Measurements from ENCODE around the gene CCDC73.

Gene CCDC73

GRCh38 chr11:32575070-32575469 is 219.4 kb downstream of the CCDC73 start:
- no peaks in the 10 kb centered on the region for H3K9me2 ChIP-seq (replicated peaks; ENCODE audit: control insufficient read depth, low read length)
- no peaks in the 10 kb centered on the region for H3K4me1 ChIP-seq (ENCODE audit: control insufficient read depth, low read length)
- H3K36me3 ChIP-seq (ENCODE audit: control insufficient read depth, low read length), result no peaks in the 10 kb centered on the region
- TF ChIP-seq EZH2phosphoT487 (IDR thresholded peaks at IDR 0.05; ENCODE audit: borderline replicate concordance, low read length), result no peak
- TF ChIP-seq CTCF (IDR thresholded peaks at IDR 0.05; ENCODE audit: low read depth, low read length, poor library complexity, severe bottlenecking), result no peak
- no peaks in the 10 kb centered on the region for H3K79me2 ChIP-seq (ENCODE audit: control insufficient read depth, low read length)
- no peaks in the 10 kb centered on the region for H4K20me1 ChIP-seq (ENCODE audit: control insufficient read depth, insufficient read depth, low read depth, low read length)
- H3K27me3 ChIP-seq (ENCODE audit: control insufficient read depth, low read length), result 0 out of 2 replicates have a peak, but pooled peaks cover 4% of the 10 kb centered on the region
- no peaks in the 10 kb centered on the region for H3F3A ChIP-seq (ENCODE audit: control insufficient read depth, insufficient read depth)
- no peak overlapping the region for H3K4me2 ChIP-seq (ENCODE audit: low read length)
- H3K4me3 ChIP-seq (ENCODE audit: low read length), result no peak overlapping the region
- H3K27ac ChIP-seq (ENCODE audit: low read depth, low read length), result no peak overlapping the region
- no peaks in the 10 kb centered on the region for H3K9me3 ChIP-seq (ENCODE audit: control insufficient read depth, insufficient read depth, low read length)

- H3K79me2 ChIP-seq (ENCODE audit: control insufficient read depth, low read length), result no peaks in the 10 kb centered on the region
- 0 out of 2 replicates have a peak, but pooled peaks cover 4% of the 10 kb centered on the region for H3K27me3 ChIP-seq (ENCODE audit: control insufficient read depth, low read length)
- no peaks in the 10 kb centered on the region for H3F3A ChIP-seq (ENCODE audit: control insufficient read depth, insufficient read depth)
- H4K20me1 ChIP-seq (ENCODE audit: control insufficient read depth, insufficient read depth, low read depth, low read length), result no peaks in the 10 kb centered on the region
- no peaks in the 10 kb centered on the region for H3K9me2 ChIP-seq (replicated peaks; ENCODE audit: control insufficient read depth, low read length)
- H3K4me1 ChIP-seq (ENCODE audit: control insufficient read depth, low read length), result no peaks in the 10 kb centered on the region
- H3K36me3 ChIP-seq (ENCODE audit: control insufficient read depth, low read length), result no peaks in the 10 kb centered on the region
- H3K4me2 ChIP-seq (ENCODE audit: low read length), result no peak overlapping the region
- no peaks in the 10 kb centered on the region for H3K9me3 ChIP-seq (ENCODE audit: control insufficient read depth, insufficient read depth, low read length)
- TF ChIP-seq EZH2phosphoT487 (IDR thresholded peaks at IDR 0.05; ENCODE audit: borderline replicate concordance, low read length) (no peak), CTCF (IDR thresholded peaks at IDR 0.05; ENCODE audit: low read depth, low read length, poor library complexity, severe bottlenecking) (no peak)
- no peak overlapping the region for H3K27ac ChIP-seq (ENCODE audit: low read depth, low read length)
- no peak overlapping the region for H3K4me3 ChIP-seq (ENCODE audit: low read length)
Observed at GRCh38 chr11:32574421-32574820, 220.0 kb downstream of the CCDC73 start.

GRCh38 chr11:32573228-32573627 is 221.2 kb downstream of the CCDC73 start:
- Histone ChIP-seq H3K27ac (ENCODE audit: low read depth, low read length) (no peak overlapping the region), H3K9me2 (replicated peaks; ENCODE audit: control insufficient read depth, low read length) (no peaks in the 10 kb centered on the region), H3K9me3 (ENCODE audit: control insufficient read depth, insufficient read depth, low read length) (no peaks in the 10 kb centered on the region), H3K4me1 (ENCODE audit: control insufficient read depth, low read length) (no peaks in the 10 kb centered on the region), H3K27me3 (ENCODE audit: control insufficient read depth, low read length) (0 out of 2 replicates have a peak, but pooled peaks cover 4% of the 10 kb centered on the region), H4K20me1 (ENCODE audit: control insufficient read depth, insufficient read depth, low read depth, low read length) (no peaks in the 10 kb centered on the region), H3K79me2 (ENCODE audit: control insufficient read depth, low read length) (no peaks in the 10 kb centered on the region), H3K36me3 (ENCODE audit: control insufficient read depth, low read length) (no peaks in the 10 kb centered on the region), H3K4me3 (ENCODE audit: low read length) (no peak overlapping the region), H3K4me2 (ENCODE audit: low read length) (no peak overlapping the region), H3F3A (ENCODE audit: control insufficient read depth, insufficient read depth) (no peaks in the 10 kb centered on the region)
- TF ChIP-seq CTCF (IDR thresholded peaks at IDR 0.05; ENCODE audit: low read depth, low read length, poor library complexity, severe bottlenecking), result no peak
- TF ChIP-seq EZH2phosphoT487 (IDR thresholded peaks at IDR 0.05; ENCODE audit: borderline replicate concordance, low read length), result no peak
